H1 (cell line): ENCODE measurements around the gene ARHGEF6.

ENCODE experiments used
- CHD1 ChIP-seq: IDR thresholded peaks from 2 replicates; pipeline ENCODE4 v1.6.1; 2012; ENCODE audit warnings: low read depth, low read length, improper control_type of control experiment
- CTCF ChIP-seq, 3 experiments: IDR thresholded peaks; 1 replicate in 2 of 3; 2 replicates in 1 of 3; pipeline versions ENCODE4 v1.5.1 to v1.6.1; 2011; ENCODE audit warnings: low read length in 3 of 3, mild to moderate bottlenecking in 3 of 3, inconsistent platforms in 2 of 3, low read depth in 1 of 3, moderate library complexity in 1 of 3; ENCODE audit not compliant: insufficient read depth in 1 of 3; ENCODE audit errors: control extremely low read depth in 1 of 3
- EZH2 ChIP-seq: fragments of 200-600 bp; sonication (generic); IDR thresholded peaks from 2 replicates; pipeline ENCODE4 v1.7.1; 2012; ENCODE audit warnings: low read depth, mild to moderate bottlenecking, moderate library complexity, low read length, inconsistent platforms; ENCODE audit not compliant: severe bottlenecking
- GABPA ChIP-seq: IDR thresholded peaks from 2 replicates; pipeline ENCODE4 v1.6.1; 2011; ENCODE audit warnings: mild to moderate bottlenecking, low read length, moderate library complexity, borderline replicate concordance; ENCODE audit not compliant: insufficient read depth
- HDAC6 ChIP-seq: IDR thresholded peaks from one replicate; pipeline ENCODE4 v1.7.1; 2012; ENCODE audit warnings: low read depth, mild to moderate bottlenecking, inconsistent platforms, low read length, moderate library complexity
- POLR2A ChIP-seq, 2 experiments: IDR thresholded peaks; 1 replicate in 1 of 2; 2 replicates in 1 of 2; pipeline ENCODE4 v1.6.1; 2011; ENCODE audit warnings: low read depth in 2 of 2, low read length in 2 of 2, mild to moderate bottlenecking in 2 of 2; ENCODE audit errors: control extremely low read depth in 1 of 2
- POLR2AphosphoS5 ChIP-seq: IDR thresholded peaks from 2 replicates; pipeline ENCODE4 v1.6.1; 2011; ENCODE audit warnings: low read depth, low read length
- SAP30 ChIP-seq: fragments of 300-600 bp; sonication (generic); IDR thresholded peaks from 2 replicates; pipeline ENCODE4 v1.7.1; 2012; ENCODE audit warnings: low read length, moderate library complexity, mild to moderate bottlenecking, inconsistent platforms; ENCODE audit not compliant: insufficient read depth, insufficient replicate concordance
- SIN3A ChIP-seq, 2 experiments: IDR thresholded peaks in 1 of 2; conservative IDR thresholded peaks in 1 of 2; 2 replicates each; pipeline ENCODE4 v1.6.1; 2011 to 2012; ENCODE audit warnings: low read length in 2 of 2, improper control_type of control experiment in 1 of 2, low read depth in 1 of 2, mild to moderate bottlenecking in 1 of 2

DNA sequence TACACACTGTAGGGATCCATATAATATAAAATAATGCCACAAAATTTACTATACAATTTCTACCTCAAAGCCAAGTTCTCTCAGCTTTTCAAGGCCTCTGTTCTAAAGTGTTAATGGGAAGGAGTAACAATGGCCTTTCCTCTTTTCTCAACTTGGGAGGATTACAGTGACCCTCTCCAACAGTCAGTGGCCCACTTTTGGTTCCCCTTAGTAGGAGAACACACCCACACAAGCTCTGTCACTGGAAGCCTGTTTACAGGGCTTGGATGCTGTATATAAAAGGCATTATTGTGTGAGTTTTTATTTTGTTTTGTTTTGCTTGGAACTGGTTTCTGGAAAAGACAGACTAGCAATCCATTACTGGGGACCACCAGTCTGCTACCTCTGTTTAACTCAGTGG, 1.8 kb downstream of the ARHGEF6 start:
- no peak for TF ChIP-seq CTCF (IDR thresholded peaks at IDR 0.05; ENCODE audit: control extremely low read depth in 1 of 3, insufficient read depth in 1 of 3, low read depth in 1 of 3, low read length in 3 of 3)
- TF ChIP-seq GABPA: no peak
- TF ChIP-seq HDAC6: no peak
- no peak for TF ChIP-seq EZH2
- TF ChIP-seq CHD1: no peak
- TF ChIP-seq POLR2AphosphoS5: no peak
- no peak for TF ChIP-seq SAP30
- no peak for TF ChIP-seq POLR2A (IDR thresholded peaks at IDR 0.05; ENCODE audit: control extremely low read depth in 1 of 2, low read depth in 2 of 2, low read length in 2 of 2)
- TF ChIP-seq SIN3A (conservative IDR thresholded peaks at IDR 0.05 in 1 of 2, IDR thresholded peaks at IDR 0.05 in 1 of 2; ENCODE audit: low read depth in 1 of 2, low read length in 2 of 2): no peak
